Left kidney (tissue), 2 donors: ENCODE measurements around the gene SCUBE1. TPM values are rescaled to one million over a fixed set of nuclear protein-coding genes. Genes with fewer than 3 reads are reported as not detected.
A peak's percentile ranks its signal among the peaks of the same experiment; 100 is the strongest.

ENCODE experiments used
- DNase-seq: peaks from one replicate; pipeline ENCODE4 v3.0.0-alpha.2; 2013
- polyA plus RNA-seq: library from polyadenylated mRNA; unstranded; fragments of 120-200 nt; gene quantifications from one replicate; pipeline ENCODE4 v1.2.1, GENCODE V29; 2013; ENCODE audit not compliant: insufficient read length

The SCUBE1 gene
- polyA plus RNA-seq, 1 donor = 8.7 TPM

DNA sequence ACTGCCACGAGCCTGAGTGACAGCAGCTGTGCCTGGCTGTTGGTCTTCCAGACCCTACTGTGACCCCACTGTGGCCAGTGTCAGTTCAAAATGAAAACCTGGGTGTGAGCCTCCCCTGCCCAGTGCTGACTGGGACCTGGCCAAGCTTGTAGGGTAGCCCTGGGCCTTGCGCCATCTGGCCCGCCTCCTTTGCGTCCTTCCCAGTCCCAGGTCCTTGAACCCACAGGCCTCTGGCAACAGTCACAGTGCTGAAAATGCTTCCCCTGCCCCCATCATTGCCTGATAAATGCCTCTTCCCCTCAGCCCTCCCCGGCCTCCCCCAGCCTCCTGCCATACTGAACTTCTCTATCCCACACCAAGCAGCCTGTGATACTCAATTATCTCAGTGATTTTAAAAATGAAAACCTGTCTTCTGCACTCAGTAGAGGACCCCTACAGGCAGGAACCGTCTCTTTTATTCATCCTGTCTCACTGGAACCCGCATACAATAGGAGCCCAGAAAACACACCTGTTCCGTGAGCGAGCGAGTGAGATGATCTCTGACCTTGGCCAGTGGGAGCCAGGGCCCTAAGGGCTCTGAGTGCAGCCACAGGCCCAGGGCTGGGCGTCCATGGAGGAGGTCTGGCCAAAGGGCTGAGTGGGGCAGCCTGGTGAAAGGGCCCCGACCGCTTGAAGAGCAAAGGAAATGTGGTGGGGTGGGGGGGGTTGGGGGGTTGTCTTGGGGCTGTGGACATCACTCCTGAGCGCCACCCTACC is 106.6 kb downstream of the SCUBE1 start:
- DNase-seq = no peak

DNA sequence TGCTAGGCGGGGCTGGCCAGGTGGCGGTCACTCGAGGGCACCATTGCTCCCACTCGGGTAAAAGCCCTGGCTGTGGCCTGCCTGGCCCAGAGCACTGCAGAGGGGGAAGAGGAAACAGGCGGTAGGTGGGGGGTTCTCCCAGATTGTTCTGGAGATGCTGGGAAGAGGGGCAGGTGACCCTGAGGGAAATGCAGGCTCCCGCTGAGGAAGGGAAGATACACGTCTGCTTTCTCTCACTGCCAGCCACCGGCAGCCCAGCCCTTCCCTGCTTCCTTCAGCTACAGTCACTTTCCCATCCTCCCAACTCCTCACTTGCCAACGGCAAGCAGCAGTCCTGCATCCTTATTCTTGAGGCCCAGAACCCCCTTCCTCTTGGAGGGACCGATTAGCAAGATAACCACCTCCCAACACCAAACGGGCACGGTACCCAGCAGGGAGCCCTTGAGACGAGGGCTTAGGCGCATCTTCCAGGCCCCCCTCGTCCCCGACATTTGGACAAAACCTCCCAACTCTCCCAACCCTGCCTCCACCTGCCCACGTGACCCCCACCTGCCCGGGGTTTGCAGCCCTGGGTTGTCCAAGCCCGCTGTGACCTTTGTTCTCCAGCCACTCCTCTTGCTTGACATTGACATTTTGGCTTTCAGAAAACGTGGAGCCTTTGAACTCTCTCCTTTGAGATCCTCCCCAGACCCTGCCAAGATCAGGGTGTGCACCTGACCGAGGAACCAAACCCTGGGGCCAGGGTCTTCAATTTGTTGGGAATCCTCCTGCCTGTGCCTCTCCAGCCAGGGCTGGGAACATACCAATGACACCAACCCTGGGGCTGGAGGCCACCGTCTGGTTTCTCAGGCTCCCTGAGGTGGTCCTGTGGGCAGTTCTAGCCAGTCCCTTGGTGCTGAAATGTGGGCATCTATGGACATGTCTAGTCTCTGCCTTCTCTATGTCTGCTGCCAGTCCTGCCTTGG is 107.4 kb downstream of the SCUBE1 start:
- DNase-seq = no peak

GRCh38 chr22:43234264-43234988 is 108.7 kb downstream of the SCUBE1 start:
- no peak for DNase-seq

DNA sequence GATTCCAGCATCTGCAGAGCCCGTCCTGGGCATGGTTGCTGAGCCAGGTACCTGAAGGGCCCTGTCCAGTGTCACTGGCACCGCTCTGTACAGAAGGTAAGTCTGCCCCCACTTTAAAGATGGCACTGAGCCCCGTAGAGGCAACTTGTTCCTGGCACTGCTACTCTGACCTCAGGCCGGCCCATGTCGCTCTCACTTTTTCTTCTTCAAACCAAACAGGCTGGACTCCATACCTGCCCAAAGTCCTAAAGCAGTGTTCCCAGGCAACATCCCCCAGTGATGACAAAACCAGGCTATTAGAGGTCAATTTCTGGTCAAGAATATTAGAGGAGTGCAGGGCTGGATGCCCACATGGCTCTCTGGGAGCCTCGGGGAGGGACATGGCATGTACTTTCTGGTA is 109.6 kb downstream of the SCUBE1 start:
- DNase-seq = no peak

GRCh38 chr22:43232445-43232844 is 110.7 kb downstream of the SCUBE1 start:
- no peak for DNase-seq

DNA sequence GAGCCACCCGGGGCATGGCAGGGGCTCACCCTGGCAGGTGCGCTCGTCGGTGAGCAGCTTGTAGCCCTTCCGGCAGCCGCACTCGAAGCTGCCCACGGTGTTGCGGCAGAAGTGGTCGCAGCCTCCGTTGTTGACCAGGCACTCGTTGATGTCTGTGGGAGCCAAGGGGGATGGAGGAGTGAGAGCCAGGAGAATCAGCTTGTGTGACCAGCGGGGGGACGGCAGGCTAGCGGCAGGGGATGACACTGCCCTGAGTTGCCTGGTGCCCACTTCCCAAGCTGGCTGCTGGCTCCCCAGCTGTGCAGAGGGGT is 111.5 kb downstream of the SCUBE1 start:
- DNase-seq = no peak

DNA sequence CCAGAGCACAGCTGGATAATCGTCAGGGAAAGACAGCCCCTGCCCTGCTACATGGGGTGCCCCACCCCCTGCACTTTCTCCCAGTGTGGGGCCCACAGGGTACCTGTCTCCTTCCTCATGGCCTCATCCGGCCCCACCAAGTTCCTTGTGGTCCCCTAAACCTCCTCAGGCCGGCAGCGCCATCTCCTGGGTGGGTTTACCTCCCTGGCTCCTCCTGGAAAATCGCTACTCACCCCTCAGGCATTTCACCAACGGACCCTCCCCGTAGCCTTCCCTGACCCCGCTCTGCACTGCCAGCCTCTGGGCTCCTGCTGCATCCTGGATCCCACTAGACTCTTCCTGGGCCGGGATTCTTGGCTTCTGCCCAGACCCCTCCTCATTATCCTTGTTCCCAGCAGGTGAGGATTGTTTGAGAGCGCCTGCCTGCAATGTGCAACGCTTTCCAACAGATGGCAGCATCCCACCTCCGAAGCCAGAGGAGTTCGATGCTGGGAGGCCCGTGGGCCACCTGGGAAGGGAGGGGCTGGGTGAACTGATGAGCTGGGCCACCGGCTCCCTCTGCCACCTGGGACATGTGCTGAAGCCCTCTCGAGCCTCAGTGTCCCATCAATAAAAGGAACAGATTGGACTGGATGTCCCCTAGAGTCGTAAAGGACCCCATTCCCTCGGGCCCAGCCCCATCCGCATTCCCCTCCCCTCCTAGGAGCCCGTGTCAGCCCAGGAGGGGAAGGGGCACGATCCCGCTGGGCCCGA is 112.0 kb downstream of the SCUBE1 start:
- DNase-seq = peak; percentile 46

GRCh38 chr22:43230571-43230970 is 112.6 kb downstream of the SCUBE1 start:
- no peak for DNase-seq

DNA sequence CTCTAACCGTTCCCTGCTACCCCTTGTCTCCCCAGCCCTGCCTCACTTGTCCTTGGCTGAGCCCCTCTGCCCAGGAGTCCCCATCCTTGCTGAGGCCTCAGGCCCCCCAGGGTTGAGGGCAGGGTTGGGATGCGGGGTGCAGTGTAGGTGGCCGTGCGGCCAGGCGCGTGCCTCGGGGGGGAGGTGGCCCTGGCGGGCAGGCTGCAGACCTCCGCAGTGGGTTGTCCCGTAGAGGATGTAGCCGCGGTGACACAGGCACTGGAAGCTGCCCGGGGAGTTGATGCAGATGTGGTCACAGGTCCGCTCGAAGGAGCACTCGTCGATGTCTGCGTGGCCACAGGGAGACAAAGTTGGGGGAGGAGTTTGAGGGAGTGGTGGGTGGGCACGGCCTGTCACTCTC is 114.3 kb downstream of the SCUBE1 start:
- no peak for DNase-seq

GRCh38 chr22:43228330-43228729 is 114.8 kb downstream of the SCUBE1 start:
- no peak for DNase-seq

DNA sequence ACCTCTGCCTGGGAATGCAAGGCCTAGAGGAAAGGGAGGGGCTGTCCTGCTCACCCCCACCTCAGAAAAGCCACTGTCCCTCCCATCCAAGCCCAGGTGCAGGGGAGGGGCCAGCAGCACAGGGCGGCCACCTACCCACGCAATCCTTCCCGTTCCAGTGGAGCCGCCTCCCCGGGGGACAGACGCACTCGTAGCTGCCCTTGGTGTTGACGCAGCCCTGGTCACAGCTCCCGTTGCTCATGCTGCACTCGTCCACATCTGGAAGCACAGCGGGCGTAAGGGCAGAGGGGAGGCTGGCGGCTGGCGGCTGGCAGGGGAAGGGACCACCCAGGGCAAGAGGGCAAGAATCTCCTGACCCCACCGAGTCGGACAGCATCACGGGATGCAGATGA is 115.9 kb downstream of the SCUBE1 start:
- no peak for DNase-seq

- no peak for DNase-seq
Observed at GRCh38 chr22:43226377-43227238, 116.6 kb downstream of the SCUBE1 start.

GRCh38 chr22:43225609-43226008 is 117.6 kb downstream of the SCUBE1 start:
- DNase-seq = no peak

- DNase-seq = no peak
Observed at GRCh38 chr22:43222987-43223386, 120.2 kb downstream of the SCUBE1 start.

DNA sequence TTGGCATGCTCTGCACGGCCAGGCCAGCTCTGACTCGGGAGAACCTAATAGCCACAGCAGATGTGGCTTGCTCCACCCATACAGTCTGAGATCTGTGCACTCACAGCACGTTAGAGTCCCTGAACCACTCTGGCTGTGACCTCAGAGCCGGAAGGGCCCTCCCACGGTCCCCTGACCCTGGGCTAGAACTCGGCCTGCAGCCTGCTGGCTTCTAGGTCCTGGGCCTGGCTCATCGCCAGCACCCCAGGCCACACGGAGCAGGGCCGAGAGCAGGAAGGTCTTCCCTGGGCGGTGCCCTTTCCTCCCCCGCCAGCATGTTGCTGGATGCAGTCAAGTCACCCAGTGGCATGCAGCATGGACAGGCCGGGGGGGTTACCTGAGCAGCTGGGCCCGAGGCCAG is 120.9 kb downstream of the SCUBE1 start:
- no peak for DNase-seq

GRCh38 chr22:43220625-43221380 is 122.4 kb downstream of the SCUBE1 start:
- DNase-seq = no peak

DNA sequence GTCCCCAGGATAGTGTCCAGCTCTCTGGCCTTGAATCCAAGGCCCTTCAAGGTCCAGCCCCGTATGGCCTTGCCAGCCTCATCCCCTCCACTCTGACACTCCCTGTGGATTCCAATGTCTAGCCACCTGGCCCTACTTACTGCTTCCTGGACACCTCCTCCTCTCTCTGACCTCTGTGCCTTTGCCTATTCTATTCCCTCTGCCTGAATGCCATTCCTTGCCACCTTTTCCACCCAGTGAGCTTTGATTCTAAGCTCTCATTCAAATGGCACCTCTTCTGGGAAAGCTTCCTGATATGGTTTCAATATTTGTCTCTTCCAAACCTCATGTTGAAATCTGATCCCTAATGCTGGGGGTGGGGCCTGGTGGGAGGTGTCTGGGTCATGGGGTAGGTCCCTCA is 124.4 kb downstream of the SCUBE1 start:
- no peak for DNase-seq

DNA sequence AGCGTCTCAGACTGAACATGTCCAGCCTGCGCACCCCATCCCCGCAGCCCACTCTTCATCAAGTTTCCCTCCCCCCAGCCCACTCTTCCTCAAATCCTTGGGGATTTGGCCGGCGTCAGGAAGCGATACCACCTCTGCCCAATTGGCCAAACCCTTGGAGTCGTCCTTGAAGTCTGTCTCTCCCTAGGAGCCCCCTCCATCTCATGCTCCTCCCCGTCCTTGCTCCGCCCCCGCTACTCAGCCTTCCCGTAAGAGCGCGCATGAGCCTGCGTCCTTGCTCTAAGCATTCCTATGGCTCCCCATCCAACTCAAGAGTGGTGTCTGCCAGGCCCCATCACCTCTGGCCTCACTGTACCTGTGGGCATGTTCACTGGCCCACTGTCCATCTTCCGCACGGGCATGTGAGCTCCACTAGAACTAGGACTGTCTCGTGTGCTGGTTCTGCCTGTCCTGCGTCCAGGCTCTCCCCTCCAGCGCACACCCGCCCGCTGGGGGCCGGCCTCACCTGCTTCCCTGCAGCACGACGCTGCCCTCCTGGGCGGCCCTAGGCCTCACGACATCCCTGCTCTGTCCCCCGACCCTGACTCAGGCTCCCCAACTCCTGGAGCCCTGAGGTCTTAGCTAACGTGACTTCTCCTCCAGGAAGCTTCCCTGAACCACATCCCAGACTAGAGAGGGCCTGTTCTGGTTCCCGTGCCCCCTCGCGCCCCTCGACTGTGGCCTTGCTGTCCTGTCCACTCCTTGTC is 125.7 kb downstream of the SCUBE1 start:
- DNase-seq = no peak

GRCh38 chr22:43216738-43217137 is 126.4 kb downstream of the SCUBE1 start:
- no peak for DNase-seq

DNA sequence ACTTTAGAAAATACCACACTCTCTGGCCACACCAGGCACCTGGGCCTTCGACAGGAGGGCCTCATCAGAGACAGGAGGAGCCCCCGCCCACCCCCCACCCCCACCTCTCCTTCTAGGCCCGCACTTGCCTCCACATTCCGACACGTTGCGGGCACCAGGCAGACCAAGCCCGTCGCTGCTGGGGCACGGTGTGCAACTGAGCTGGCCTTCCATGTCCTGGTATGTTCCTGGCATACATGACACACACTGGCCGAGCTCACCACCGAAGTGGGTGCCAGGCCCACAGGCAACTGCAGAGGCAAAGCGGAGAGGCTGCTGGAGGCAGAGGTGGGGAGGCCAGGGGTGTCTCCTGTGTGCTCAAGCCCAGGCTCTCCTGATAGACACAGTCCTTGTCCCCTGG is 129.2 kb downstream of the SCUBE1 start:
- no peak for DNase-seq
